Testis (tissue), 3 donors: ENCODE data around the gene TBC1D1. TPM values are rescaled to one million over a fixed set of nuclear protein-coding genes. Genes with fewer than 3 reads are reported as not detected.
A peak's percentile ranks its signal among the peaks of the same experiment; 100 is the strongest.
"Not testable (repeated sequence)": the region's sequence is repeated elsewhere in the genome, so short reads cannot be mapped to it uniquely, and the experiment has no call there.

Source experiments
- DNase-seq: peaks from one replicate; pipeline ENCODE4 v3.0.0-alpha.2; 2019
- H3K27ac ChIP-seq, 2 donors: fragments of 200-600 bp; sonication (generic); one replicate each; pipeline ENCODE4 v1.5.1; 2019
- H3K27me3 ChIP-seq: fragments of 200-600 bp; sonication (generic); one replicate; pipeline ENCODE4 v1.5.1; 2019
- H3K36me3 ChIP-seq: fragments of 200-600 bp; sonication (generic); one replicate; pipeline ENCODE4 v1.5.1; 2017; ENCODE audit warnings: low read depth; ENCODE audit errors: missing control alignments
- H3K4me1 ChIP-seq: fragments of 200-600 bp; sonication (generic); one replicate; pipeline ENCODE4 v1.5.1; 2019
- H3K4me3 ChIP-seq, 2 donors: fragments of 200-600 bp; sonication (generic); one replicate each; pipeline ENCODE4 v1.5.1; 2017 to 2019
- H3K9me3 ChIP-seq: fragments of 200-600 bp; sonication (generic); one replicate; pipeline ENCODE4 v1.5.1; 2017
- POLR2A ChIP-seq: fragments of 450-650 bp; IDR thresholded peaks from one replicate; pipeline ENCODE4 v1.6.1; 2017; ENCODE audit warnings: antibody characterized with exemption, mild to moderate bottlenecking, moderate library complexity
- WGBS, 2 donors: methylation state at CpG; one replicate each; pipeline ENCODE4 v1.1.5; 2018; 5-methylcytosine and 5-hydroxymethylcytosine counted together
- intact Hi-C: fragments of 100-400 bp; cut with DNase I; formaldehyde crosslinking; loops from one replicate; pipeline ENCODE4 v1.15.1; 2023; ENCODE audit warnings: low total_unique reads
- polyA plus RNA-seq: library from polyadenylated mRNA; stranded (reverse); fragments of 350-450 nt; fragmentation: Illumina TruSeq; extraction: RNeasy Lipid Tissue Mini Kit (QIAGEN cat#74804); gene quantifications from one replicate; pipeline ENCODE4 v1.2.3, GENCODE V29; 2014; ENCODE audit warnings: low read depth, low replicate concordance; ENCODE audit not compliant: insufficient read depth
- total RNA-seq, 2 donors: library from RNA; depleted of rRNA; stranded (reverse); fragments of >200 nt; gene quantifications; one replicate each; pipeline ENCODE4 v1.2.3, GENCODE V29; 2016
- TF ChIP-seq, protein P1 (sequence below), 3 experiments: fragments of 450-650 bp in 2 of 3; fragments of 200-600 bp in 1 of 3; sonication (generic) in 1 of 3; IDR thresholded peaks; one replicate each; pipeline ENCODE4 v1.5.1; 2016 to 2019; ENCODE audit warnings: antibody characterized with exemption in 3 of 3, mild to moderate bottlenecking in 2 of 3, moderate library complexity in 1 of 3

The TBC1D1 gene
- total and polyA plus RNA-seq, 3 donors from 2014 or later = 130 to 208 (median 167) TPM

DNA sequence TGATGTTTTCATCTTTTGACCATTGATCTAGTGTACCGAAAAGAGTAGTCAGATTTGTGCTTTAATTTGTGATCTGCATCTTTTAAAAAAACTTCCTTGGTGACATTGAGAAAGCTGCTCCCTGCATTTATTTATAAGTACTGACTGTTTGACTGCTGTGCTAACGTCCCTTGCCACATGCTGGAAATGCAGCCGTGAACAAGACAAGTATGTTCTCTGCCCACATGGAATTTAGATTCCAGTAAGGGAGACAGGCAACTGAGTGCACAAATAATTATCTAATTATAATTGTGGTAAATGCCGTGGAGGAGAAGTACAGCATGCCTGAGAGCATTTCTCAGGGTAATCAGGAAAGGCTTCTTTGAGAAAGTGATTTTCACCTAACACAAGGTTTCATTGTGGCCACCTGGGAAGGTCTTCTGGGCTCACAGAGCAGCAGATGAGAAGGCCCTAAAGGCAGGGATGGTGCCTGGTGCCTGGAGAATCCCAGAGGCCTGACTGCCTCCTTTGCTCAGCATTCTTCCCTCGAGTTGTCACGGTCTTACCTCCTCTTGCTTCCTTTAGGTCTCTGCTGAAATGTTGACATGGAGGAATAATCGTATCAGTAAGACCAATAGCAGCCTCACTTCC, 125.1 kb downstream of the TBC1D1 start:
- no peak overlapping the region for H3K27ac ChIP-seq
- intact Hi-C loops = no loop called here
- H3K27me3 ChIP-seq = no peaks in the 10 kb centered on the region
- 73 to 81% methylated on average over 7 of the region's 7 CpGs for WGBS, 2 donors
- H3K36me3 ChIP-seq = no peaks in the 10 kb centered on the region
- no peak overlapping the region for H3K4me3 ChIP-seq
- no peaks in the 10 kb centered on the region for H3K4me1 ChIP-seq
- no peak for DNase-seq
- TF ChIP-seq, protein P1, sequence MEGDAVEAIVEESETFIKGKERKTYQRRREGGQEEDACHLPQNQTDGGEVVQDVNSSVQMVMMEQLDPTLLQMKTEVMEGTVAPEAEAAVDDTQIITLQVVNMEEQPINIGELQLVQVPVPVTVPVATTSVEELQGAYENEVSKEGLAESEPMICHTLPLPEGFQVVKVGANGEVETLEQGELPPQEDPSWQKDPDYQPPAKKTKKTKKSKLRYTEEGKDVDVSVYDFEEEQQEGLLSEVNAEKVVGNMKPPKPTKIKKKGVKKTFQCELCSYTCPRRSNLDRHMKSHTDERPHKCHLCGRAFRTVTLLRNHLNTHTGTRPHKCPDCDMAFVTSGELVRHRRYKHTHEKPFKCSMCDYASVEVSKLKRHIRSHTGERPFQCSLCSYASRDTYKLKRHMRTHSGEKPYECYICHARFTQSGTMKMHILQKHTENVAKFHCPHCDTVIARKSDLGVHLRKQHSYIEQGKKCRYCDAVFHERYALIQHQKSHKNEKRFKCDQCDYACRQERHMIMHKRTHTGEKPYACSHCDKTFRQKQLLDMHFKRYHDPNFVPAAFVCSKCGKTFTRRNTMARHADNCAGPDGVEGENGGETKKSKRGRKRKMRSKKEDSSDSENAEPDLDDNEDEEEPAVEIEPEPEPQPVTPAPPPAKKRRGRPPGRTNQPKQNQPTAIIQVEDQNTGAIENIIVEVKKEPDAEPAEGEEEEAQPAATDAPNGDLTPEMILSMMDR (IDR thresholded peaks at IDR 0.05) = no peak
- TF ChIP-seq POLR2A = no peak
- no peaks in the 10 kb centered on the region for H3K9me3 ChIP-seq

DNA sequence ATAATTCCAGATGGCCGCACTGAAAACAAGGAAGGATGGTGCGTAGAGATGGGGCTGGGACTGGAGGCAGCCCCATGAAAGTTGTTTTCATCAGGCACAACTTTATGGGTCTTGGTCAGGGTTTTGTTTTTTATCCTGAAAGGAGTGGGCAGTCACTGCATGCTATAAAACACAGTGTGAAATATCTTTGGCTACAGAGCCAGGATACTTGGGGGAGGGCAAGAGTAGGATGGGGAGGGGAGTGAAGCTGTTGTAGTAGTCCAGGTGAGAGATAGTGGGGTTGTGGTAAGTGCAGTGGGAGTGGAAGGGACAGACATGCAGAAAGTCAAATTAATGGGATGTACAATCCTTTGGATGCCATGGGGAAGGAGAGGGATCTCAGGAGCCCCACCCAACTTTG, 125.8 kb downstream of the TBC1D1 start:
- no peaks in the 10 kb centered on the region for H3K4me1 ChIP-seq
- H3K4me3 ChIP-seq = no peak overlapping the region
- intact Hi-C loops = no loop called here
- 83 to 91% methylated on average over 2 of the region's 2 CpGs for WGBS, 2 donors
- no peaks in the 10 kb centered on the region for H3K27me3 ChIP-seq
- TF ChIP-seq POLR2A = no peak
- TF ChIP-seq, protein P1 (IDR thresholded peaks at IDR 0.05) = no peak
- H3K27ac ChIP-seq = no peak overlapping the region
- no peak for DNase-seq
- no peaks in the 10 kb centered on the region for H3K36me3 ChIP-seq
- H3K9me3 ChIP-seq = no peaks in the 10 kb centered on the region

DNA sequence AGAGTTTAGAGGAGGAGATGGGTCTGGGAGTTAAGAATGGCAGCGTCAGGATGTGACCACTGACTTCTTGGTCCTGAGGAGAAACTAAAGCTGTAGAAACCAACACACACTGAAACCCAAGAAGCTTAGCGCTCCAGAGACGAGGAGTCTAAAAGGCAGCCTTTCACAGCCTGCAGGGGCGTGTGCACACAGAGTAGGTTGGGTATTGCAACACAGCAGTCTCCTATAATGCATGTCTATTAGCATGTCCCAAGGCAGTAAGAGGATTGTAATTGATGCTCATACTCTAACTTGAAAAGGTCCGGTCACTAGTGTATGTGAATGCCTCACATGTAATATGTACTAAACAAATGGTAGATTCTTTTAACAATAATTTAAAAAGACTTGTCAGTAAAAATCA, 126.7 kb downstream of the TBC1D1 start:
- no peak overlapping the region for H3K27ac ChIP-seq
- DNase-seq = no peak
- no peaks in the 10 kb centered on the region for H3K9me3 ChIP-seq
- WGBS, 2 donors = 95 to 96% methylated on average over 5 of the region's 5 CpGs
- TF ChIP-seq, protein P1 (IDR thresholded peaks at IDR 0.05) = no peak
- no peak for TF ChIP-seq POLR2A
- no peaks in the 10 kb centered on the region for H3K36me3 ChIP-seq
- H3K4me3 ChIP-seq = no peak overlapping the region
- intact Hi-C loops = no loop called here
- no peaks in the 10 kb centered on the region for H3K27me3 ChIP-seq
- H3K4me1 ChIP-seq = no peaks in the 10 kb centered on the region

DNA sequence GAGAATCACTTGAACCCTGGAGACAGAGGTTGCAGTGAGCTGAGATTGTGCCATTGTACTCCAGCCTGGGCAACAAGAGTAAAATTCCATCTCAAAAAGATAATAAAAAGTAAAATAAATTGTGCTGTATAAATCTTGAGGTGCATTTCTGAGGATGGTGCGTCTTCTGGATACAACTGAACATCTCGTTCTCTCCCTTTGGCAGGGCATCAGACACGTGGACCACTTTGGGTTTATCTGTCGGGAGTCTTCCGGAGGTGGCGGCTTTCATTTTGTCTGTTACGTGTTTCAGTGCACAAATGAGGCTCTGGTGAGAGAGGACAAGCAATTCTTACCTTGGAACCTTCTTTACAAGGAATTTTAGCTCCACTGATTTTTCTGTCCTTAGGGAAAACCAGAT, 129.5 kb downstream of the TBC1D1 start:
- H3K27ac ChIP-seq = no peak overlapping the region
- H3K4me1 ChIP-seq = no peaks in the 10 kb centered on the region
- no peak overlapping the region for H3K4me3 ChIP-seq
- 79 to 83% methylated on average over 7 of the region's 7 CpGs for WGBS, 2 donors
- TF ChIP-seq POLR2A = no peak
- TF ChIP-seq, protein P1 (IDR thresholded peaks at IDR 0.05) = no peak
- DNase-seq = peak; percentile 43
- intact Hi-C loops = no loop called here
- no peaks in the 10 kb centered on the region for H3K9me3 ChIP-seq
- no peaks in the 10 kb centered on the region for H3K36me3 ChIP-seq
- H3K27me3 ChIP-seq = no peaks in the 10 kb centered on the region

DNA sequence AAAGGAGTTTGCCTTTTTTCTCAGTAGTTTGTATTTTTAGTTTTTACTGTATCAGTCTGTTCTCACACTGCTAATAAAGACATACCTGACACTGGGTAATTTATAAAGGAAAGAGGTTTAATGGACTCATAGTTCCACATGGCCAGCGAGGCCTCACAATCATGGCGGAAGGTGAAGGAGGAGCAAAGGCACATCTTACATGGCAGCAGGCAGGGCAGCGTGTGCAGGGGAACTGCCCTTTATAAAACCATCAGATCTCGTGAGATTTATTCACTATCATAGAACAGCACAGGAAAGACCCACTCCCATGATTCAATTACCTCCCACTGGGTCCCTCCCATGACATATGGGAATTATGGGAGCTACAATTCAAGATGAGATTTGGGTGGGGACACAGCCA, 130.1 kb downstream of the TBC1D1 start:
- DNase-seq, H3K27me3 ChIP-seq, H3K4me1 ChIP-seq, H3K36me3 ChIP-seq, H3K9me3 ChIP-seq, H3K4me3 ChIP-seq, intact Hi-C loops, H3K27ac ChIP-seq: not testable (repeated sequence)
- WGBS, 2 donors = 99 to 100% methylated on average over 4 of the region's 4 CpGs
